Skin of body (tissue), 2 donors: ENCODE data around the gene TOMM20. TPM values are rescaled to one million over a fixed set of nuclear protein-coding genes. Genes with fewer than 3 reads are reported as not detected.
"Not testable (repeated sequence)": the region's sequence is repeated elsewhere in the genome, so short reads cannot be mapped to it uniquely, and the experiment has no call there.

Experiments
- DNase-seq: peaks from one replicate; lab custom pipeline; 2025; lab: John Stamatoyannopoulos, UW
- total RNA-seq: library from RNA; depleted of rRNA; stranded (reverse); fragments of >200 nt; gene quantifications from one replicate; pipeline ENCODE4 v1.2.3, GENCODE V29; 2014

TOMM20 gene
- total RNA-seq, 1 donor from 2014 or later: 77.9 TPM

DNA sequence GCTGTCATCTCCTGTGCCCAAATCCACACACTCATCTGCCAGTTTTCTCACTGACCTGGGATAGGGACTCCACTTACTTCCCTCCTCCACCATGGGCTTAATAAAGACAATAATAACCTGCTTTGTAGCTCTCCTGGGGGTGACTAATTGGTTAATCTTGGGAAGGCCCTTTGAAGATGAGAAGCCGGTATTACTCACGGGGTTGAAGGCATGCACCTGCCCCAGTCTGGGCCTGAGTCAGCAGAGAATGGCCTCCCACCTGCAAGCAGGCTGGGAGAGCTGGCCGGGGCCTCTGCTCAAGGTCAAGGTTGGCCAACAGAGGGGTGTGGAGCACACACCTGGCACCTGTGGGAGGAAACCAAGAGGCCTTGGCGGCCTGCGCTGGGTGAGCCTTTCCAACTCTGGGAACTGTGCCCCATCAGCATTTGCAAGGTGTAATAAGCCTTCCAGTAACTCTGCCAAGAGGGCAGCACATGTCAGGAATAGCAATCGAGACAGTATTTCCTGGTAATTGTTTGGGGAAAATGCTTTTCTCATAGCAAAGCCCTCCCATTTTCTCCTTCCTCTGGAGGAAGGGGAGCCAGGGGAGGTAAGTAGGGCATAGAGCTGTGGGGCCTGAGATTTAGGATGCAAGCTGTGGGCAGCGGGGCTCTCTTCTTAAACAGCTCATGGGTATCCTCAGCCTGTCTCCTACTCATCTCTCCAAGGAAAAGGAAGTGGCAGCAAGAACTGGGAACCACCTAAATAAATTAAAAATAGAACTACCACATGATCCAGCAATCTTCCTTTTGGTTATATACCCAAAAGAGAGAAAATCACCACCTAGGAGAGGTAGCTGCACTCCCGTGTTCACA lies 49.0 kb downstream of the TOMM20 start:
- no peak for DNase-seq

DNA sequence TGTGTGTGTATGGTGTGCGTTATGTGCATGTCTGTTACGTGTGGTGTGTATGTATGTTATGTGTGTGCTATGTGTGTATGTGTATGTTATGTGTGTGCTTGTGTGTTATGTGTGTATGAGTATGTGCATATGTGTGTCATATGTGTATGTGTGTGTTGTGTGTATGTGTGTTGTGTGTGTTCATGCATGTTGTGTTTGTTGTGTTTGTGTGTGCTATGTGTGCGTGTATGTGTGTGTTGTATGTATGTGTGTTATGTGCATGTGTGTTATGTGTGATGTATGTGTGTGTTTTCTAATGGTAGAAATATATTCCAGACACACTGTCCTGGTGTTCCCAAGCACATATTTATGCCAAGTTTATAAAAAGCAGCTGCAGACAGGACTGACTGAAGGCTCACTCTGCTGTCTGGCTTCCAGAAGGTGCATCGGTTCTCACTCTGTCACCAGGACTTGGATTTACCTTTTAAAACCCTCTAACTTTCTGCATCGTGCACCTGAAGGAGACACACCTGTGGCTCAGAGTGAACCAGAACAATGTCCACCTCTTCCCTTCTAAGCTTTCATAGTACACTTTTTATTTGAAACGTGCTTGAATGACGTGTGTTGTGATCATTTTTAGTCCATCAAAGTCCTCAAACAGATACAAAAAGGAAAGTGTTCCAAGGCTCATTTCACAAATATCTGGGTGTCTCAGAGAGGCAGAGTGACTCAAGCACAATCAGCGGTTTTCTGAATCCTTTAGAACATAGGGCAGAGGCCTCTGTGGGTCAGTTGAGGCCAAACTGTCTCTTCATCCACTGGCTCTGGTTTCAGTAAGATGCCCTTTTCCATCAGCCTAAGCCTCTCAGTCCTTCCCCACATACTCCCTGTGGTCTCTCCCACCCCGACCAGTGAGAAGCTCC lies 49.9 kb downstream of the TOMM20 start:
- peak; percentile 46 for DNase-seq

DNA sequence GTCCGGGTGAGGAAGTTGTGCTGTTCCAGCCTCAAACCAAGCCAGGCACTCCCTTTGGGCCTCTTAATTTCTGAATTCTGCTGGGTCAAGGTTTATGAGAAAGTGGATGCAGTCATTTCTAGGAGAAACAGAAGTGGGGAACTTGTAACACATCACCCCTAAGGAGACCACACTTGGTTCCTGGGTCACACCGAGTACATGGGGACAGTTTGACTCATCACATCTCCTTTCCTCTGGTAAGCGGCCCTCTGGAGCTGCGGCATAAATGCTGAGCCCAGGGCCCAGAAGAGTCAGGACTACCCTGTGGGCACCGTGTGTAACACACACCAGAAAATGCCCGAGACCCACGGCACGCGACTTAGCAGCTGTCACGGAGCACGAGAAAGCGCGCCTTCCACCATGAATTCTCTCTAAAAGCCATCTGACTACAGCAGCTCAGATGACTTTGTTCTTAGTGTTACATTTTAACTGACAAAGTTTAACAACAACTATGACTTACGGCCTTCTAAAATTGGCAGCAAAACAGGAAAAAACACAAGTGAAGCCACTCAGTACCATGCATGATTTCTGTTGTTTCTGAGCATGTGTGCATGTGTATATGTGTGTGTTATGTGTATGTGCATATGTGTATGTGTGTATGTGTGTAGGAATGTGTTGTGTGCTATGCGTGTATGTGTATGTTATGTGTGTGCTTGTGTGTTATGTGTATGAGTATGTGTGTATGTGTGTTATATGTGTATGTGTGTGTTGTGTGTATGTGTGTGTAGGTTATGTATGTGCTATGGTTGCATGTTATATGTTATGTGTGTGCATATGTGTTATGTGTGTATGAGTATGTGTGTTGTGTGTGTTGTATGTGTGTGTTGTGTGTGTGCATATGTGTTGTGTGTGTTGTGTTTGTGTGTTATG lies 50.8 kb downstream of the TOMM20 start:
- DNase-seq: peak; percentile 70

- DNase-seq: no peak
These were observed 51.5 kb downstream of the TOMM20 start for GRCh38 chr1:235077163-235077540.

DNA sequence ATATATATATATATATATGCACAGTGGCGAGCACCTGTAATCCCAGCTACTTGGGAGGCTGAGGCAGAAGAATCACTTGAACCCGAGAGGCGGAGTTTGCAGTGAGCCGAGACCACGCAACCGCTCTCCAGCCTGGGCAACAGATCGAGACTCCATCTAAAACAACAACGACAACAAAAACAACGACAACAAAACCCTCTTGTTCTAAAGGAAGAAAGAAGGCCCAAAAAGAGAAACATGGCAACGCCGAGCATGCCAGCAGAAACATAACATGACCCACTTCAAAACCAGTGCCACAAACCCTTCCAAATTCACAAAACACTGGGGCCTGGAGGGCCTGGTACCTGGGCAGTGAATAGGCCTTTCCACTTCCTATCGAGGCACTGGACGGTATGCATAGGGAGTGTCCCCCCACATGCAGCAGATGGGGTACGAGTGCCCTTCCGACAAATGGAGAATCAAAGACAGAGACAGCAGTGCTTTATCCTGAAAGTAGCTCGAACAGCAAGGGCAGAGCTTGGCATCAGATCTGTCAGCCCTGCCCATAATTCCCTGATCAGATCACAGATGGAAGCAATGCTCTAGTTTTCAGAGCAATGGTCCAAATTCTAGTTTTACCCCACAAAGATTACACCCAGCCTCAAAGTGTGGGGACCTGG lies 52.0 kb downstream of the TOMM20 start:
- no peak for DNase-seq

DNA sequence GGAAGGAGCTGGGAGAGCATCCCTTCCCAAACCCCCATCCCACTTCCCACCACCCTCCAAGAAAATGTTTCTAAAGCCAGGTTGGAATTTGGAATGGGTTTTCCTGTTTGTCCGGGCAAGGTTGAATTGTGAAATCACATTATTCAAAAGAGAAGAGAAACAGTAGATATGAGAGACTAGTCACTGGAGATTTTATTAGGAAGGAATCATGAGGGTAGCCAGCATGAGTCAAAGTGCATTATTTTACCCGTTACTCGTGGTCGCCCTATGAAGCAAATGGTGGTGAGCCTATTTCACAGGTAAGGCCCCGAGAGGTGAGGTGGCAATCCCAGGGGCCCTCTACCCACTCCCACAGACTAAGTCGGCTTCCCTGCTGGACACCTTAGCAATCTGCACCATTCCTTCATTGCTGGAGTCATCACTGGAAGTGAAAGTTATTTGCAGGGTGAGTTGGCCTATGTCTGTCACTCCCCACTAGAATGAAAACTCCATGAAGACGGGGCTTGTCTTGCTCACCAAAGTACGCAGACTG lies 52.8 kb downstream of the TOMM20 start:
- DNase-seq: peak; percentile 20

- peak; percentile 38 for DNase-seq
These were observed 53.4 kb downstream of the TOMM20 start for GRCh38 chr1:235075048-235075776.

DNA sequence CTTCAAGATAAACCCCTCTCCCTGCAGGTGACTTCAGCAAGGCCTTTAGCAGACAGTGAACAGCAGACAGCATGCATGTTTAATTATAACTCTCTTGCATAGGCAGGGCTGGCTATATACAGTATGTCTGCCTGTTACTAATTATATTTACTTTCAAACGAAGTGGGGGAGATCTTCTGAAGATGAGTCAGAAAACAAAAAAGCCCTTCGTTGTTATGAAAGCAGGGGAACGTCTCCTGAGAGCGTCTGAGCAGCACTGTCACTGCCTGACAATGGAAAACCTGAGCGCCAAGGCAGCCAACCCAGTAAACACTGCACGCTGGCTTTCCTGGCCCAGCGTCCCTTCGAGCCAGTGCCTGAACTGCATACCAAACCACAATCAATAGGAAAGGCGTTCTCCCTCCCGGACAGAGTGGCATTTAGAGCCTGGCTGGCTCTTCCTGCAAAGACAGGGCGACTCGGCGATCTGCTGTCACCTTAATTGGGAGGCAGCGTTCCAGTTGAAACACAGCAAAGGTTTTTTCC lies 54.1 kb downstream of the TOMM20 start:
- DNase-seq: peak; percentile 80

- no peak for DNase-seq
These were observed 54.6 kb downstream of the TOMM20 start for GRCh38 chr1:235073968-235074522.

- no peak for DNase-seq
These were observed 55.2 kb downstream of the TOMM20 start for GRCh38 chr1:235073331-235073967.

DNA sequence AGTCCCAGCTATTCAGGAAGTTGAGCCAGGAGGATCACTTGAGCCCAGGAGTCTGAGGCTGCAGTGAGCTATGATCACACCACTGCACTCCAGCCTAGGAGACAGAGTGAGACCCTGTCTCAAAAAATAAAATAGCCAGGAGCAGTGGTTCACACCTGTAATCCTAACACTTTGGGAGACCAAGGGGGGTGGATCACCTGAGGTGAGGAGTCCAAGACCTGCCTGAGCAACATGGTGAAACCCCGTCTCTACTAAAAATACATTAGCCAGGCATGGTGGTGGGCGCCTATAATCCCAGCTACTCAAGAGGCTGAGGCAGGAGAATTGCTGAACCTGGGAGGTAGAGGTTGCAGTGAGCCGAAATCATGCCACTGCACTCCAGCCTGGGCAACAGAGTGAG lies 56.1 kb downstream of the TOMM20 start:
- not testable (repeated sequence) for DNase-seq

DNA sequence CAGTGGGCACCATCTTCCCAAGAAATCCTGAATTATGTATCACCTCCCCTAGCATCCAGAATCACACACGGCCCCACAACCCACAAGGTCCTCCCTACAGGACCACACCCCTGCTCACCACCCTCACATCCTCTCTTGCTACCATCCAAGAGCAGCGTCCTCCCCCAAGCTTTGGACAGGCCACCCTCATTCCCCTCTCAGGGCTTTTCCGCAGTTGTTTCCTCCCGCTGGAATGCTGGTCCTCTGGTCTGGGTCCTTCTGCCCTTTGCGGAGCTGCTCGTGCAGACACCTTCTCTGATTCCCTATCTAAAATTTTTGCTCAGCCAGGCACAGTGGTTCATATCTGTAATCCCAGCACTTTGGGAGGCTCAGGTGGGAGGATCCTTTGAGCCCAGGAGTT lies 56.5 kb downstream of the TOMM20 start:
- DNase-seq: no peak

DNA sequence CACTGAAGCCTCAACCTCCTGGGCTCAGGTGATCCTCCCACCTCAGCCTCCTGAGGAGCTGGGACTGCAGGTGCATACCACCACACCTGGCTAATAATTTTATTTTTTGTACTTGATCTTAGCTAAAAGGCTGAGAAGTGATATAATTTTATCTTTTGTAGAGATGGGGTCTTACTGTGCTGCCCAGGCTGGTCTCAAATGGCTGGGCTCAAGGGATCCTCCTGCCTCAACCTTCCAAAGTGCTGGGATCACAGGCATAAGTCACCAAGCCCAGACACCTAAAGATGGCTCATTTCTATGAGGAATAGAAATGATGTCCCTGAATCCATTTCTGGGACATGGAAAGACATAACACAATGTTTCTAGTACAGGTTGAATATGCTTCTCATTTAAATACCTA lies 57.8 kb downstream of the TOMM20 start:
- no peak for DNase-seq

- DNase-seq: no peak
These were observed 58.8 kb downstream of the TOMM20 start for GRCh38 chr1:235069577-235070563.

DNA sequence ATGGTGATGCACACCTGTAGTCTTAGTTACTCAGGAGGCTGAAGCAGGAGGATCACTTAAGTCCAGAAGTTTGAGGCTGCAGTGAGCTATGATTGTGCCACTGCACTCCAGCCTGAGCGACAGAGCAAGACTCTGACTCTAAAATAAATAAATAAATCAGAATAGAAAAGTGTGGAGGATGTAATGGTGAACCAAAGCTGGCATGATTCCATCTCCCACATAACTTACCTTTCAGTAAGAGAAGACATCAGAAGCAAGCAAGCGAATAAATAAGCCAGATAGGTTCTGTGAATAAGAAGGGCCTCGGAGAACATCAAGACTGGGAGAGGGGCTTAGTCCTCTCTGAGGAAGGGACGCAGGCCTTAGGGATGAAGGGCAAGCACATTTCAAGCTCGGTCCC lies 59.5 kb downstream of the TOMM20 start:
- no peak for DNase-seq

GRCh38 chr1:235068158-235069121 lies 60.2 kb downstream of the TOMM20 start:
- no peak for DNase-seq
